Type B pancreatic cell (in vitro differentiated cells): Measurements from ENCODE around the gene FLT1. TPM values are rescaled to one million over a fixed set of nuclear protein-coding genes. Genes with fewer than 3 reads are reported as not detected.

Source experiments
- DNase-seq: peaks from one replicate; pipeline ENCODE4 v3.0.0; 2021; ENCODE audit warnings: mixed read lengths; ENCODE audit not compliant: unreplicated experiment; ENCODE audit errors: extremely low spot score
- H3K27ac Mint-ChIP-seq: 2 replicates; pipeline ENCODE4 v1.8.0; 2021; ENCODE audit warnings: mild to moderate bottlenecking, mixed read lengths
- H3K27me3 Mint-ChIP-seq: 2 replicates; pipeline ENCODE4 v1.8.0; 2021; ENCODE audit warnings: mixed read lengths
- H3K36me3 Mint-ChIP-seq: 2 replicates; pipeline ENCODE4 v1.8.0; 2021; ENCODE audit warnings: mixed read lengths
- H3K4me1 Mint-ChIP-seq: one replicate; pipeline ENCODE4 v1.8.0; 2021; ENCODE audit warnings: mixed read lengths; ENCODE audit not compliant: unreplicated experiment
- H3K4me3 Mint-ChIP-seq: 2 replicates; pipeline ENCODE4 v1.8.0; 2021; ENCODE audit warnings: mild to moderate bottlenecking, mixed read lengths
- H3K9me3 Mint-ChIP-seq: 2 replicates; pipeline ENCODE4 v1.8.0; 2021; ENCODE audit warnings: mixed read lengths
- CTCF ChIP-seq: fragments of 200-600 bp; sonication (generic); conservative IDR thresholded peaks from 2 replicates; pipeline ENCODE4 v1.5.0; 2021; ENCODE audit warnings: antibody characterized with exemption, mild to moderate bottlenecking
- total RNA-seq: library from RNA; stranded (reverse); gene quantifications from 2 replicates; pipeline ENCODE4 v1.2.1, GENCODE V29; 2021; ENCODE audit warnings: low replicate concordance

The FLT1 gene
- total RNA-seq, 1 donor from 2014 or later, result 1.3 TPM

DNA sequence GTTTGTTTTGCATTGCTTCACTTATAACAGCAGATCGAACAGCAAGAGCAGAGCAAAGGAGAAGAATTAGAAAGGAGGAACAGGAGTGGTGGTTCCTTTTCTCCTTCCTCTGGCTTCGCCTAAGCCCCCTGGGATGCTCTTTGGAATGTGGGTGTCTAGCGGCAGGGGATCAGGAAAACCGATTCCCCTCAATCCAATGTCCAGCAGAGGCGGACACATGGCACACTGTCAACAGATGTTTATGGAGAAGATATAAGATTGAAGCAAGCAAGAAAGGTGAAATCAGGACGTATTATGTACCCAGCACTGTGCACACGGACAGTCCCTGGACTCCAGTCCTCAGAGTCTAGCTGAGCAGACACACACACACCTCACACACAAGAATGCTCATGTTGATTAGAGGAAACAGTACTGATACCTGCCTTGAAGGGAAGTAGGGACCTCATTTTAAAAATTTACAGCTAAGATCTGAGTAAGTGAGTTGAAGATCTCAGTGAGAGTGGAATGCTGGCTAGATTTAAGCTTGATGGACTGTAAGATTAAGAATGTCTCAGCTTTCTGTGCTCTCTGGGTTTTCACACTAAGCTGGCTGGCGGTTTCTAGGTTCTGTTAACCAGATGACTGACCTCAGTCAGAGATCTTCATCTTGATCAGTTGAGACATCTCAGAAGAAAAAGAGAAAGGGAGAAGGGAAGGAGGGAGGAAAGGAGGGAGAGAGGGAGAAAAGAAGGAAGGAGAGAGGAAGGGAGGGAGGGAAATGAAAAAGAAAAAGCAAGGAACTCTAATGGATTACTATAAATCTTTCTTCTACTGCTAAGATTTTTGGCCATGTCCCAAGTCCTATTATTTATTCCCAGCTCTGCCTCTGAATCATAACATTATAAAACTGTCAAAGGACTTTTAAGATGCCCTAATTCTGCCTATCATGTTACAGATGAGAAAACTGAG lies 44.8 kb downstream of the FLT1 start:
- Mint-ChIP-seq H3K27ac (no peak overlapping the region), H3K4me3 (no peak overlapping the region), H3K9me3 (no peaks in the 10 kb centered on the region), H3K36me3 (no peaks in the 10 kb centered on the region), H3K4me1 (peaks cover 17% of the 10 kb centered on the region), H3K27me3 (peaks cover 9% of the 10 kb centered on the region)
- no peak for DNase-seq
- no peak for TF ChIP-seq CTCF

DNA sequence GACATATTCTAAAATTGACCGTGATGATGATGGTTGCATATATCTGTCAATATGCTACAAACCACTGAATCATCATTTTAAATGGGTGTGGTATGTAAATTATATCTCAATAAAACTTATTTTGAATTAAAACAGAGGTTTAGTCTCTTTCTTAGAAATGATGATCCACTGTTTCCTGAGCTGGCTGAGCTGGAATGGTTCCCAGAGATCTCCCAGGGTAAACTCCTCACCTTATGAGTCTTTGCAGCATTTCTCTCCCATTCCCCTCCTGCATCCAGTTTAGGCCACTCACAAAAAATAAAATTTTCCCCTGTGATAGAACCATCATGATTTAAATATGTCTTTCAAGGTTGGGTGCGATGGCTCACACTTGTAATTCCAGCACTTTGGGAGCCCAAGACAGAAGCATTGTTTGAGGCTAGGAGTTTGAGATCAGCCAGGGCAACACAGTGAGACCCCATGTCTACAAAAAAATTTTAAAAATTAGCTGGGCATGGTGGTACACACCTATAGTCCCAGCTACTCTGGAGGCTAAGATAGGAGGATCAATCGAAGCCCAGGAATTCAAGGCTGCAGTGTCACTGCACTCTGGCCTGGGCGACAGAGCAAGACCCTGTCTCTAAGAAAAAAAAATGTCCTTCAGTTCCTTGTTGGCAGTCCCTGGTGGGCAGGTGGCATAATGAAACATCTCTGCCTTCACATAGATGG lies 46.1 kb downstream of the FLT1 start:
- H3K9me3 Mint-ChIP-seq, result no peaks in the 10 kb centered on the region
- H3K27me3 Mint-ChIP-seq, result peaks cover 3% of the 10 kb centered on the region
- no peak overlapping the region for H3K27ac Mint-ChIP-seq
- H3K36me3 Mint-ChIP-seq, result no peaks in the 10 kb centered on the region
- DNase-seq, result no peak
- peaks cover 17% of the 10 kb centered on the region for H3K4me1 Mint-ChIP-seq
- H3K4me3 Mint-ChIP-seq, result no peak overlapping the region
- no peak for TF ChIP-seq CTCF

DNA sequence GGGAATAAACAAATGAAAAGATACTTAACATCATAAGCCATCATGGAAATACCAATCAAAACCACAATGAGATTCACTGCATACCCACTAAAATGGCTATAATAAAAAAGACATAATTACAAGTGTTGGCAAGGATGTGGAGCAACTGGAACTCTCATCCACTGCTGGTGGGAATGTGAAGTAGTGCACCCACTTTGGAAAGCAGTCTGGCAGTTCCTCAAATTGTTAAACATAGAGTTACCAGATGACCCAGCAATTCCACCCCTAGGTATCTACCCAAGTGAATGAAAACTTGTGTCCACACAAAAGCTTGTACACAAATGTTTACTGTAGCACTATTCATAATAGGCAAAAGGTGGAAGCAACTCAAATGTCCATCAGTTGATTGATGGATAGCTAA lies 46.9 kb downstream of the FLT1 start:
- no peaks in the 10 kb centered on the region for H3K9me3 Mint-ChIP-seq
- H3K27ac Mint-ChIP-seq, result no peak overlapping the region
- H3K4me1 Mint-ChIP-seq, result peaks cover 17% of the 10 kb centered on the region
- H3K36me3 Mint-ChIP-seq, result no peaks in the 10 kb centered on the region
- DNase-seq, result no peak
- peaks cover 3% of the 10 kb centered on the region for H3K27me3 Mint-ChIP-seq
- TF ChIP-seq CTCF, result no peak
- H3K4me3 Mint-ChIP-seq, result no peak overlapping the region

DNA sequence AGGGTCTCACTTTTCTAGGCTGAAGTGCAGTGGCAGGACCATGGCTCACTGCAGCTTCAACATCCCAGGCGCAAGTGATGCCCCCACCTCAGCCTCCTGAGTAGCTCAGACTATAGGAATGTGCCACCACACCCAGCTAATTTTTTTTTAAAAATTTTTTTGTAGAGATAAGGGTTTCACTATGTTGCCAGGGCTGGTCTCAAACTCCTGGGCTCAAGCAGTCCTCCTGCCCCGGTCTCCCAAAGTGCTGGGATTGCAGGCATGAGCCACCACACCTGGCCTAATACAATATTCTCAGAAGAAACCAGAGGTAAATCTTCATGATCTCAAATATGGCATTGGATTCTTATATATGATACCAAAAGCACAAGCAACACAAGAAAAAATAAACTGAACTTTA lies 47.7 kb downstream of the FLT1 start:
- Mint-ChIP-seq H3K4me3 (no peak overlapping the region), H3K4me1 (peaks cover 14% of the 10 kb centered on the region), H3K9me3 (no peaks in the 10 kb centered on the region), H3K36me3 (no peaks in the 10 kb centered on the region), H3K27ac (no peak overlapping the region), H3K27me3 (peaks cover 3% of the 10 kb centered on the region)
- TF ChIP-seq CTCF, result no peak
- no peak for DNase-seq

GRCh38 chr13:28442839-28443238 lies 52.1 kb downstream of the FLT1 start:
- Mint-ChIP-seq H3K27ac (no peak overlapping the region), H3K27me3 (peaks cover 23% of the 10 kb centered on the region), H3K4me1 (no peaks in the 10 kb centered on the region), H3K36me3 (no peaks in the 10 kb centered on the region), H3K9me3 (no peaks in the 10 kb centered on the region), H3K4me3 (no peak overlapping the region)
- TF ChIP-seq CTCF, result no peak
- DNase-seq, result no peak
